HEK293T (cell line): ENCODE measurements around the gene POLR3E.

Experiments used
- LEF1 ChIP-seq: fragments of 450-650 bp; IDR thresholded peaks from 2 replicates; pipeline ENCODE4 v1.6.1; 2017; ENCODE audit warnings: mild to moderate bottlenecking, borderline replicate concordance
- NFRKB ChIP-seq: fragments of 450-650 bp; IDR thresholded peaks from 2 replicates; pipeline ENCODE4 v1.6.1; 2016; ENCODE audit warnings: mild to moderate bottlenecking, moderate library complexity
- SUZ12 ChIP-seq: fragments of 450-650 bp; IDR thresholded peaks from 2 replicates; pipeline ENCODE4 v1.6.1; 2016; ENCODE audit warnings: mild to moderate bottlenecking
- TF ChIP-seq, protein P1 (sequence below): fragments of 450-650 bp; IDR thresholded peaks from 2 replicates; pipeline ENCODE4 v1.6.1; 2016

DNA sequence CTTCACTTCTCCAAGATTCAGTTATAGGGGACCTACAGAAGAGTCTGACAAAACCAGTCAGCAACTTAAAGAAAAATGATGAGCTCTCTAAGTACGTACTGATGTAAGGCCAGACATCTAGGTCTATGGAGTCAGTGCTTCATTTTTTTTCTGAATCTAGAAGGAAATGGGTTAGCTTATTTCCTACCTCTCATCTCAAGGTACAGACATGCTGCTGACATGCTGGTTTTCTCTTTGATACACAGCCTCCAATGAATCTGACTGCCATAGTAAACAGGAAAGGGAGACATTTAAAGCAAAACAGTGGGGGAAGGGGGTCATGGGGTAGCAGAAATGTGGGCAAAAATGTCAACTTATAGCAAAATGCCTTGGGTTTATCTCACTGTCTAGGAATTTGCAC lies 60.8 kb downstream of the POLR3E start:
- TF ChIP-seq, protein P1, sequence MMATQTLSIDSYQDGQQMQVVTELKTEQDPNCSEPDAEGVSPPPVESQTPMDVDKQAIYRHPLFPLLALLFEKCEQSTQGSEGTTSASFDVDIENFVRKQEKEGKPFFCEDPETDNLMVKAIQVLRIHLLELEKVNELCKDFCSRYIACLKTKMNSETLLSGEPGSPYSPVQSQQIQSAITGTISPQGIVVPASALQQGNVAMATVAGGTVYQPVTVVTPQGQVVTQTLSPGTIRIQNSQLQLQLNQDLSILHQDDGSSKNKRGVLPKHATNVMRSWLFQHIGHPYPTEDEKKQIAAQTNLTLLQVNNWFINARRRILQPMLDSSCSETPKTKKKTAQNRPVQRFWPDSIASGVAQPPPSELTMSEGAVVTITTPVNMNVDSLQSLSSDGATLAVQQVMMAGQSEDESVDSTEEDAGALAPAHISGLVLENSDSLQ = no peak
- TF ChIP-seq NFRKB (no peak), SUZ12 (no peak), LEF1 (no peak)
